Measurements from ENCODE around the gene FLOT1. TPM values are rescaled to one million over a fixed set of nuclear protein-coding genes. Genes with fewer than 3 reads are reported as not detected.

FLOT1 gene
- polyA plus RNA-seq, 2 of the 4 experiments (the other 2 are of a cell fraction): 89.7 to 135 TPM

DNA sequence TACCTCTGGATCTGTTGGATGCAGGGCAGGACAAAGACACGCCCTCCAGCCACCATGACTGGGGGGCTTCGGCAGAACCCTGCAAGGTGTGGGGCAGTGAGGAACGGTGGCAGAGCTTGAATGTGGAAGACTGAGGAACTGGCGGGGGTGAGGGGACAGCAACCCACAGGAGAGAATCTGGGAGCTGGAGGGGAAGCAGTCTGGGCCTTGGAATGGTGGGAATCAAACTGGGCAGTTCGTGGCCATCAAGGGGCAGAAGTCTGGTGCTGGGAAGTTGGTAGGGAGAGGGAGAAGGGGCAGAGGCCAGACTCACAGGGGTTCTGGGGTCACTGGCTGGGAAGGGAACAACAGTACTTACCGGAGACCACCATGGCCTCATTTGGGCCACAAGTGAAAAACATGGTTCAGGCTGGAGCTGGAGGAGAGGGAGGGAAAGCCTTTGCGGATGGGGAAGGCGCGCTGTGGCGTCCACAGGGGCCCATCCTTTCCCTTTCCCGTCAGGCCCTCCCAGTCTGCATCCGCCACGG is 635 bp downstream of the FLOT1 start:
- Histone ChIP-seq H3K4me1 (peaks cover 58% of the 10 kb centered on the region), H3K9me3 (no peaks in the 10 kb centered on the region), H3K27ac (peak overlapping the region; percentile 97 to 98), H3K4me3 (peak overlapping the region; percentile 99), H3K4me2 (peak overlapping the region; percentile 89)
- POLR2A ChIA-PET: interaction anchor here (0.8 to 4.4 kb wide), 15 partner anchors 9 to 126 kb away, joined by 3 to 78 read pairs (median 4); partner anchors contain the start of gene MDC1
- DNase-seq (ENCODE audit: low read depth in 1 of 2, low spot score in 1 of 2) (no peak), ATAC-seq (peak in 1 of 2 experiments; percentile 58; a peak in 4 of 6 replicates), FAIRE-seq (no peak)
- peak; percentile 14; the same call in 1 of the 2 replicates for TF ChIP-seq TP53 (CRISPR knock-in tag; IDR thresholded peaks at IDR 0.05)
- no peak for TF ChIP-seq HOXA7 (CRISPR knock-in tag; IDR thresholded peaks at IDR 0.05)
- no peak for TF ChIP-seq CBX2 (IDR thresholded peaks at IDR 0.05; ENCODE audit: borderline replicate concordance, low read depth)
- TF ChIP-seq POLR2A (IDR thresholded peaks at IDR 0.05; ENCODE audit: low read length): peak; percentile 21; the same call in 1 of the 2 replicates
- TF ChIP-seq MAZ (IDR thresholded peaks at IDR 0.05; ENCODE audit: borderline replicate concordance, low read depth, low read length): no peak
- WGBS (ENCODE audit: missing lambda C conversion rate): 12% methylated on average over 13 of the region's 13 CpGs
- CTCF ChIA-PET: interaction anchor here (0.5 to 4.7 kb wide), 10 partner anchors 12 to 137 kb away, joined by 3 to 37 read pairs (median 4); no protein-coding TSS in a partner anchor

GRCh38 chr6:30741063-30741779 is 1.3 kb downstream of the FLOT1 start:
- 78% methylated on average over 6 of the region's 8 CpGs for WGBS (ENCODE audit: missing lambda C conversion rate)
- ChIA-PET CTCF (interaction anchor here (0.7 to 4.7 kb wide), 11 partner anchors 11 to 137 kb away, joined by 3 to 37 read pairs (median 4); no protein-coding TSS in a partner anchor), POLR2A (interaction anchor here (0.7 to 4.4 kb wide), 11 partner anchors 9 to 126 kb away, joined by 3 to 78 read pairs (median 5); no protein-coding TSS in a partner anchor)
- peak; percentile 76; the same call in 1 of the 2 replicates for TF ChIP-seq HOXA7 (CRISPR knock-in tag; IDR thresholded peaks at IDR 0.05)
- TF ChIP-seq TFCP2L1 (CRISPR knock-in tag; IDR thresholded peaks at IDR 0.05): peak; percentile 58
- no peak for TF ChIP-seq HOXB13 (CRISPR knock-in tag; IDR thresholded peaks at IDR 0.05; ENCODE audit: low read depth)
- peak in 1 of 2 experiments; percentile 10; a peak in 1 of 5 replicates for TF ChIP-seq RAD21 (conservative IDR thresholded peaks at IDR 0.05 in 1 of 2, IDR thresholded peaks at IDR 0.05 in 1 of 2)
- no peak for TF ChIP-seq NFE2L2 (conservative IDR thresholded peaks at IDR 0.05; ENCODE audit: low read length)
- peak; percentile 4; the same call in 1 of the 2 replicates for TF ChIP-seq POLR2AphosphoS2 (conservative IDR thresholded peaks at IDR 0.05; ENCODE audit: low read length)
- TF ChIP-seq KDM1A (IDR thresholded peaks at IDR 0.05; ENCODE audit: low read depth): no peak
- TF ChIP-seq, protein P1, sequence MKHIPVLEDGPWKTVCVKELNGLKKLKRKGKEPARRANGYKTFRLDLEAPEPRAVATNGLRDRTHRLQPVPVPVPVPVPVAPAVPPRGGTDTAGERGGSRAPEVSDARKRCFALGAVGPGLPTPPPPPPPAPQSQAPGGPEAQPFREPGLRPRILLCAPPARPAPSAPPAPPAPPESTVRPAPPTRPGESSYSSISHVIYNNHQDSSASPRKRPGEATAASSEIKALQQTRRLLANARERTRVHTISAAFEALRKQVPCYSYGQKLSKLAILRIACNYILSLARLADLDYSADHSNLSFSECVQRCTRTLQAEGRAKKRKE (CRISPR knock-in tag; IDR thresholded peaks at IDR 0.05; ENCODE audit: low read depth): peak; percentile 46; the same call in 1 of the 2 replicates
- TF ChIP-seq EHF (CRISPR knock-in tag; IDR thresholded peaks at IDR 0.05): no peak
- TF ChIP-seq FOSB (CRISPR knock-in tag; IDR thresholded peaks at IDR 0.05): peak; percentile 81
- no peak for TF ChIP-seq RFX5 (IDR thresholded peaks at IDR 0.05)
- ATAC-seq (peak in 1 of 2 experiments; percentile 7; a peak in 3 of 6 replicates), FAIRE-seq (no peak), DNase-seq (ENCODE audit: low read depth in 1 of 2, low spot score in 1 of 2) (no peak)
- H3K4me2 ChIP-seq: peak overlapping the region; percentile 89
- peak overlapping the region; percentile 97 to 98 for H3K27ac ChIP-seq
- H3K4me1 ChIP-seq: peaks cover 55% of the 10 kb centered on the region
- no peaks in the 10 kb centered on the region for H3K9me3 ChIP-seq
- H3K4me3 ChIP-seq: peak overlapping the region; percentile 99

DNA sequence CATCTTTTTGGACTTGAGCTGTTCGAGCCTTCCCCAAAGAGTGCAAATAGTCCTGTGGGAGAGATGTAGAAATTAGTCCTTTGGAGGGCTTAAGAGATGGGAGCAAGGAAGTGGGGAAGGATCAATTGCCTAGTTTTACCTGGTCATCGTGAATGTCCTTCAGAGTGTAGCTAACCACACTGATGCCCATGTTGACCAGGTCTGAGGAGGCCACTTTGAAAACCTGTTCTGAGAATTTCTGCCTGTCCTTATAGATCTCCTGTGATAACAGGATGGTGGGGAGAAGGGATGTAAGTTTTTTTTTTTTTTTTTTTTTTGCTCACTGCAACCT is 2.0 kb downstream of the FLOT1 start:
- peak overlapping the region in 1 of 2 experiments; percentile 97; a peak in 4 of 6 replicates for H3K27ac ChIP-seq
- H3K4me1 ChIP-seq: peaks cover 48% of the 10 kb centered on the region
- H3K4me3 ChIP-seq: no peak overlapping the region
- ATAC-seq (no peak), DNase-seq (ENCODE audit: low read depth in 1 of 2, low spot score in 1 of 2) (no peak), FAIRE-seq (no peak)
- TF ChIP-seq, protein P2, sequence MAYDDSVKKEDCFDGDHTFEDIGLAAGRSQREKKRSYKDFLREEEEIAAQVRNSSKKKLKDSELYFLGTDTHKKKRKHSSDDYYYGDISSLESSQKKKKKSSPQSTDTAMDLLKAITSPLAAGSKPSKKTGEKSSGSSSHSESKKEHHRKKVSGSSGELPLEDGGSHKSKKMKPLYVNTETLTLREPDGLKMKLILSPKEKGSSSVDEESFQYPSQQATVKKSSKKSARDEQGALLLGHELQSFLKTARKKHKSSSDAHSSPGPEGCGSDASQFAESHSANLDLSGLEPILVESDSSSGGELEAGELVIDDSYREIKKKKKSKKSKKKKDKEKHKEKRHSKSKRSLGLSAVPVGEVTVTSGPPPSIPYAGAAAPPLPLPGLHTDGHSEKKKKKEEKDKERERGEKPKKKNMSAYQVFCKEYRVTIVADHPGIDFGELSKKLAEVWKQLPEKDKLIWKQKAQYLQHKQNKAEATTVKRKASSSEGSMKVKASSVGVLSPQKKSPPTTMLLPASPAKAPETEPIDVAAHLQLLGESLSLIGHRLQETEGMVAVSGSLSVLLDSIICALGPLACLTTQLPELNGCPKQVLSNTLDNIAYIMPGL (CRISPR knock-in tag; IDR thresholded peaks at IDR 0.05; ENCODE audit: borderline replicate concordance): no peak
- no peak for TF ChIP-seq HOXA7 (CRISPR knock-in tag; IDR thresholded peaks at IDR 0.05)
- no peak for TF ChIP-seq CBX2 (IDR thresholded peaks at IDR 0.05; ENCODE audit: borderline replicate concordance, low read depth)
- TF ChIP-seq POLR2AphosphoS2 (conservative IDR thresholded peaks at IDR 0.05; ENCODE audit: low read length): 0 out of 2 replicates have a peak, but pooled peaks have one; percentile 30
- no peaks in the 10 kb centered on the region for H3K9me3 ChIP-seq
- ChIA-PET CTCF (interaction anchor here (0.7 to 4.7 kb wide), 7 partner anchors 10 to 82 kb away, joined by 3 to 37 read pairs (median 4); partner anchors contain the start of gene DHX16), POLR2A (interaction anchor here (0.7 to 3.5 kb wide), 4 partner anchors 12 to 81 kb away, joined by 5 to 17 read pairs (median 8); no protein-coding TSS in a partner anchor)
- H3K4me2 ChIP-seq: peak overlapping the region; percentile 89
- WGBS (ENCODE audit: missing lambda C conversion rate): 90% methylated on average over 2 of the region's 2 CpGs

All from A549 (cell line).